Measurements from ENCODE around the gene TMEM45B. TPM values are rescaled to one million over a fixed set of nuclear protein-coding genes. Genes with fewer than 3 reads are reported as not detected.
"Not testable (repeated sequence)": the region's sequence is repeated elsewhere in the genome, so short reads cannot be mapped to it uniquely, and the experiment has no call there.

TMEM45B gene
- total RNA-seq, 1 donor = not detected

GRCh38 chr11:129778877-129779276 lies 36.8 kb upstream of the TMEM45B start:
- DNase-seq (ENCODE audit: low read depth) = no peak
- H3K4me3 ChIP-seq (ENCODE audit: low read depth, low read length) = no peak overlapping the region
- TF ChIP-seq, protein P1, sequence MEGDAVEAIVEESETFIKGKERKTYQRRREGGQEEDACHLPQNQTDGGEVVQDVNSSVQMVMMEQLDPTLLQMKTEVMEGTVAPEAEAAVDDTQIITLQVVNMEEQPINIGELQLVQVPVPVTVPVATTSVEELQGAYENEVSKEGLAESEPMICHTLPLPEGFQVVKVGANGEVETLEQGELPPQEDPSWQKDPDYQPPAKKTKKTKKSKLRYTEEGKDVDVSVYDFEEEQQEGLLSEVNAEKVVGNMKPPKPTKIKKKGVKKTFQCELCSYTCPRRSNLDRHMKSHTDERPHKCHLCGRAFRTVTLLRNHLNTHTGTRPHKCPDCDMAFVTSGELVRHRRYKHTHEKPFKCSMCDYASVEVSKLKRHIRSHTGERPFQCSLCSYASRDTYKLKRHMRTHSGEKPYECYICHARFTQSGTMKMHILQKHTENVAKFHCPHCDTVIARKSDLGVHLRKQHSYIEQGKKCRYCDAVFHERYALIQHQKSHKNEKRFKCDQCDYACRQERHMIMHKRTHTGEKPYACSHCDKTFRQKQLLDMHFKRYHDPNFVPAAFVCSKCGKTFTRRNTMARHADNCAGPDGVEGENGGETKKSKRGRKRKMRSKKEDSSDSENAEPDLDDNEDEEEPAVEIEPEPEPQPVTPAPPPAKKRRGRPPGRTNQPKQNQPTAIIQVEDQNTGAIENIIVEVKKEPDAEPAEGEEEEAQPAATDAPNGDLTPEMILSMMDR (IDR thresholded peaks at IDR 0.05; ENCODE audit: insufficient read depth, low read depth, low read length) = no peak

DNA sequence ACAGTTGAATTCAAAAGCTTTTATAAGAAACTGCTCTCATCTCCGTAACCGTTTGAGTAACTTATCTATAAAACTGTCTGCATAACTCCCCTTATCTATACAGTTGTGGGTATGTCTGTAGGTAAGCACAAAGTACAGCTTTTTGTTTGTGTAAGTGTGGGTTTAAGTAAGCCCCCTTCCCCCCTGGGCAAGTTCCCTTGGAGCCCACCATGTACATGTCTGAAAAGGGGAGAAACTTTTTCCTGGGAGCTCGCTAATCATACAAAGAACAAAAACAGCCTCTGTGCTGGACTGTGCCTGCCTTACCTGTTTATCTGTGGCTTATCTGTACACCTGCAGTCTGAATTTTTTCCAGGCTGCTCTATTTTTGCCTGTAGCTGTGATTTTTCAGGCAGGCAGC lies 36.3 kb upstream of the TMEM45B start:
- TF ChIP-seq, protein P1 (IDR thresholded peaks at IDR 0.05; ENCODE audit: insufficient read depth, low read depth, low read length) = no peak
- no peak for DNase-seq (ENCODE audit: low read depth)
- no peak overlapping the region for H3K4me3 ChIP-seq (ENCODE audit: low read depth, low read length)

DNA sequence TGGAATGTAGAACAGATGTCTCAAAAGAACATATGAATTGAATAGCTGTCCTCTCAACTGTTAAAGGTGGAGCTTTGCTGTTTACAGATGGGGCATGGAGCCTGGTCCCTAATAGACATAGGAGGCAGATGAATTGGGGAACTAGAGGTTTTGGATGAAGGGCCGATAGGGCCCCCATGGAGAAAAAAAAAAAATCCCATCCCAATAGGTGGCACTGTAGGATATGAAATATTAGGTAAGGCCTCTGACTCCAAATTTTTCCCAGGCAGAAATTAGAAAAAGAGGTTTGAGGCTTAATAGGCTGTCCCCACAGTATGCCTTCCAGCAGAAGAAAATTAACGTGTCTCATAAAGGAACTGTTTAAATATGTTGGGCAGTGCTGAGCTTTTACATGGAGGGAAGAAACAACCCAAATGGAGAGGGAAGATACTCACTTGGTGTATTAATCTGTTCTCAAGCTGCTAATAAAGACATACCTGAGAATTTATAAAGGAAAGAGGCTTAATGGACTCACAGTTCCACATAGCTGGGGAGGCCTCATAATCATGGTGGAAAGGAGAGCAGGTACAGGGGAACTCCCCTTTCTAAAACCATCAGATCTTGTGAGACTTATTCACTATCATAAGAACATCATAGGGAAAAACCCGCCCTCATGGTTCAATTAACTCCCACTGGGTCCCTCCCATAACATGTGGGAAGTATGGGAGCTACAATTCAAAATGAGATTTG lies 30.1 kb upstream of the TMEM45B start:
- peak; percentile 33 for DNase-seq (ENCODE audit: low read depth)
- H3K4me3 ChIP-seq (ENCODE audit: low read depth, low read length) = no peak overlapping the region
- TF ChIP-seq, protein P1 (IDR thresholded peaks at IDR 0.05; ENCODE audit: insufficient read depth, low read depth, low read length) = peak; percentile 41

- DNase-seq (ENCODE audit: low read depth); H3K4me3 ChIP-seq (ENCODE audit: low read depth, low read length): not testable (repeated sequence)
Observed at GRCh38 chr11:129786112-129786416, 29.6 kb upstream of the TMEM45B start.

- no peak overlapping the region for H3K4me3 ChIP-seq (ENCODE audit: low read depth, low read length)
- peak; percentile 4 for DNase-seq (ENCODE audit: low read depth)
Observed at GRCh38 chr11:129787532-129788155, 28.0 kb upstream of the TMEM45B start.

GRCh38 chr11:129788278-129788677 lies 27.4 kb upstream of the TMEM45B start:
- TF ChIP-seq, protein P1 (IDR thresholded peaks at IDR 0.05; ENCODE audit: insufficient read depth, low read depth, low read length) = no peak
- DNase-seq (ENCODE audit: low read depth) = no peak
- no peak overlapping the region for H3K4me3 ChIP-seq (ENCODE audit: low read depth, low read length)

More at GRCh38 chr11:129787532-129788155, 28.0 kb upstream of the TMEM45B start:
- TF ChIP-seq, protein P1 (IDR thresholded peaks at IDR 0.05; ENCODE audit: insufficient read depth, low read depth, low read length) = no peak

DNA sequence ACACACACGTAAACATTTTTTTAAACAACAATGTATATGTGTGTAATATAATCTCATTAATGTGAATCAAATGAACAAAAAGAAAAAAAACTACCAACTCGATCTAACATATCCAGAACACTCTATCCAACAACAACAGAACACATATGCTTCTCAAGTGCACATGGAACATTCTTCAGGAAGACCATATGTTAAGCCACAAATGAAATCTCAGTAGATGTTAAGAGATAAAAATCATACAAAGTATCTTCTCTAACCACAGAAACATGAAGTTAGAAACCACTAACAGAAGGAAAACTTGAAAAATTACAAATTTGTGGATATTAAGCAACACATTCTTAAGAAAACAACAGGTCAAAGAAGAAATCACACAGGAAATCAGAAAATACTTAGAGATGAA lies 25.5 kb upstream of the TMEM45B start:
- TF ChIP-seq, protein P1 (IDR thresholded peaks at IDR 0.05; ENCODE audit: insufficient read depth, low read depth, low read length) = no peak
- peak; percentile 15 for DNase-seq (ENCODE audit: low read depth)
- no peak overlapping the region for H3K4me3 ChIP-seq (ENCODE audit: low read depth, low read length)

Measured in fibroblast of villous mesenchyme (primary cell).